Osteocyte (in vitro differentiated cells): ENCODE data around the gene EGFR. TPM values are rescaled to one million over a fixed set of nuclear protein-coding genes. Genes with fewer than 3 reads are reported as not detected.

ENCODE experiments used
- DNase-seq: peaks from one replicate; pipeline ENCODE4 v3.0.0; 2021; ENCODE audit warnings: mixed read lengths; ENCODE audit not compliant: unreplicated experiment; ENCODE audit errors: extremely low spot score
- H3K27ac Mint-ChIP-seq: one replicate; pipeline ENCODE4 v1.8.0; 2021; ENCODE audit warnings: mild to moderate bottlenecking, mixed read lengths; ENCODE audit not compliant: unreplicated experiment
- H3K27me3 Mint-ChIP-seq: one replicate; pipeline ENCODE4 v1.8.0; 2021; ENCODE audit warnings: mixed read lengths; ENCODE audit not compliant: unreplicated experiment
- H3K36me3 Mint-ChIP-seq: one replicate; pipeline ENCODE4 v1.8.0; 2021; ENCODE audit warnings: mixed read lengths; ENCODE audit not compliant: unreplicated experiment
- H3K4me1 Mint-ChIP-seq: one replicate; pipeline ENCODE4 v1.8.0; 2021; ENCODE audit warnings: mixed read lengths; ENCODE audit not compliant: unreplicated experiment
- H3K4me3 Mint-ChIP-seq: one replicate; pipeline ENCODE4 v1.8.0; 2021; ENCODE audit warnings: mild to moderate bottlenecking, moderate library complexity, mixed read lengths; ENCODE audit not compliant: unreplicated experiment
- H3K9me3 Mint-ChIP-seq: one replicate; pipeline ENCODE4 v1.8.0; 2021; ENCODE audit warnings: mixed read lengths; ENCODE audit not compliant: unreplicated experiment
- CTCF ChIP-seq: fragments of 200-600 bp; sonication (generic); IDR thresholded peaks from 2 replicates; pipeline ENCODE4 v1.5.0; 2021; ENCODE audit warnings: antibody characterized with exemption, mild to moderate bottlenecking, moderate library complexity
- total RNA-seq: library from RNA; stranded (reverse); gene quantifications from 2 replicates; pipeline ENCODE4 v1.2.1, GENCODE V29; 2021

The EGFR gene
- total RNA-seq, 1 donor from 2014 or later = 56.5 TPM

GRCh38 chr7:55246171-55246570 is 227.4 kb downstream of the EGFR start:
- Mint-ChIP-seq H3K9me3 (no peaks in the 10 kb centered on the region), H3K4me3 (no peak overlapping the region), H3K4me1 (peaks cover 29% of the 10 kb centered on the region), H3K27me3 (no peaks in the 10 kb centered on the region), H3K27ac (no peak overlapping the region), H3K36me3 (no peaks in the 10 kb centered on the region)
- DNase-seq = no peak
- TF ChIP-seq CTCF = no peak

- no peak for TF ChIP-seq CTCF
- Mint-ChIP-seq H3K27ac (no peak overlapping the region), H3K4me3 (no peak overlapping the region), H3K27me3 (no peaks in the 10 kb centered on the region), H3K36me3 (no peaks in the 10 kb centered on the region), H3K9me3 (no peaks in the 10 kb centered on the region), H3K4me1 (peaks cover 33% of the 10 kb centered on the region)
- no peak for DNase-seq
Observed at GRCh38 chr7:55247428-55247827, 228.6 kb downstream of the EGFR start.

GRCh38 chr7:55248526-55248925 is 229.7 kb downstream of the EGFR start:
- DNase-seq = no peak
- Mint-ChIP-seq H3K27me3 (no peaks in the 10 kb centered on the region), H3K27ac (no peak overlapping the region), H3K9me3 (no peaks in the 10 kb centered on the region), H3K36me3 (no peaks in the 10 kb centered on the region), H3K4me1 (peaks cover 42% of the 10 kb centered on the region), H3K4me3 (no peak overlapping the region)
- no peak for TF ChIP-seq CTCF

GRCh38 chr7:55249332-55249731 is 230.5 kb downstream of the EGFR start:
- no peak for TF ChIP-seq CTCF
- H3K27ac Mint-ChIP-seq = no peak overlapping the region
- H3K4me1 Mint-ChIP-seq = peaks cover 46% of the 10 kb centered on the region
- DNase-seq = no peak
- no peaks in the 10 kb centered on the region for H3K9me3 Mint-ChIP-seq
- H3K4me3 Mint-ChIP-seq = no peak overlapping the region
- no peaks in the 10 kb centered on the region for H3K27me3 Mint-ChIP-seq
- H3K36me3 Mint-ChIP-seq = no peaks in the 10 kb centered on the region

- DNase-seq = no peak
- H3K9me3 Mint-ChIP-seq = no peaks in the 10 kb centered on the region
- TF ChIP-seq CTCF = peak; percentile 49
- H3K4me1 Mint-ChIP-seq = peaks cover 46% of the 10 kb centered on the region
- no peak overlapping the region for H3K27ac Mint-ChIP-seq
- no peaks in the 10 kb centered on the region for H3K27me3 Mint-ChIP-seq
- H3K36me3 Mint-ChIP-seq = no peaks in the 10 kb centered on the region
- no peak overlapping the region for H3K4me3 Mint-ChIP-seq
Observed at GRCh38 chr7:55250313-55250712, 231.5 kb downstream of the EGFR start.
